Retinal pigment epithelial cell (primary cell): ENCODE data around the gene CMIP.
"Not testable (repeated sequence)": the region's sequence is repeated elsewhere in the genome, so short reads cannot be mapped to it uniquely, and the experiment has no call there.

ENCODE experiments used
- DNase-seq: peaks from one replicate; pipeline ENCODE4 v3.0.0-alpha.2; 2010; ENCODE audit warnings: low read depth
- H3K4me3 ChIP-seq: 2 replicates; pipeline ENCODE4 v1.5.1; 2011; ENCODE audit warnings: mild to moderate bottlenecking, low read length, control low read depth, moderate library complexity
- TF ChIP-seq, protein P1 (sequence below): conservative IDR thresholded peaks from 2 replicates; pipeline ENCODE4 v1.5.1; 2011; ENCODE audit warnings: low read depth, low read length, control low read depth, inconsistent platforms

The CMIP gene

DNA sequence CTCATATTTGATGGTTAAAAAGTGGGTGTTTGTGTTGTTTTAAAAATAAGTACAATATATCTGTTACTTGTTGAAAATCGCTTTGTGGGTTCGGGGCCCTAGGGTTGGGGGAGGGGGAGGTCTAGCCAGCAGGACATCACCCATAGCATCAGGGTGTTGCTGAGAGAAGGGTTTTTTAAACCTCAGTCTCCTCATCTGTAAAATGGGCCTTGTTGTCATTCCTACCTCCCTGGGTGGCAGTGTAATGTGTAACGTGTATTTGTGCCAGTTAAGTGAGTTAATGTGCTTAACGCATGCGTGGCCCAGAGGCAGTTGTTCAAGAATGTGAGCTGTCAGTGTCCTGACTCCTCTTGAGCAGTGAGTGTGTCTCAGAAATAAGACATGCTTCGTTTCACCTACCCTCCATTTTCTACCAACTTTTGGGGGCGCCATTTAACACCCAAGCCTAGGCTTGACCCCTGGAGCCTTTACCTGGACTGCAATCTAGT is 129.0 kb downstream of the CMIP start:
- DNase-seq, result no peak
- no peak overlapping the region for H3K4me3 ChIP-seq
- TF ChIP-seq, protein P1, sequence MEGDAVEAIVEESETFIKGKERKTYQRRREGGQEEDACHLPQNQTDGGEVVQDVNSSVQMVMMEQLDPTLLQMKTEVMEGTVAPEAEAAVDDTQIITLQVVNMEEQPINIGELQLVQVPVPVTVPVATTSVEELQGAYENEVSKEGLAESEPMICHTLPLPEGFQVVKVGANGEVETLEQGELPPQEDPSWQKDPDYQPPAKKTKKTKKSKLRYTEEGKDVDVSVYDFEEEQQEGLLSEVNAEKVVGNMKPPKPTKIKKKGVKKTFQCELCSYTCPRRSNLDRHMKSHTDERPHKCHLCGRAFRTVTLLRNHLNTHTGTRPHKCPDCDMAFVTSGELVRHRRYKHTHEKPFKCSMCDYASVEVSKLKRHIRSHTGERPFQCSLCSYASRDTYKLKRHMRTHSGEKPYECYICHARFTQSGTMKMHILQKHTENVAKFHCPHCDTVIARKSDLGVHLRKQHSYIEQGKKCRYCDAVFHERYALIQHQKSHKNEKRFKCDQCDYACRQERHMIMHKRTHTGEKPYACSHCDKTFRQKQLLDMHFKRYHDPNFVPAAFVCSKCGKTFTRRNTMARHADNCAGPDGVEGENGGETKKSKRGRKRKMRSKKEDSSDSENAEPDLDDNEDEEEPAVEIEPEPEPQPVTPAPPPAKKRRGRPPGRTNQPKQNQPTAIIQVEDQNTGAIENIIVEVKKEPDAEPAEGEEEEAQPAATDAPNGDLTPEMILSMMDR, result no peak

DNA sequence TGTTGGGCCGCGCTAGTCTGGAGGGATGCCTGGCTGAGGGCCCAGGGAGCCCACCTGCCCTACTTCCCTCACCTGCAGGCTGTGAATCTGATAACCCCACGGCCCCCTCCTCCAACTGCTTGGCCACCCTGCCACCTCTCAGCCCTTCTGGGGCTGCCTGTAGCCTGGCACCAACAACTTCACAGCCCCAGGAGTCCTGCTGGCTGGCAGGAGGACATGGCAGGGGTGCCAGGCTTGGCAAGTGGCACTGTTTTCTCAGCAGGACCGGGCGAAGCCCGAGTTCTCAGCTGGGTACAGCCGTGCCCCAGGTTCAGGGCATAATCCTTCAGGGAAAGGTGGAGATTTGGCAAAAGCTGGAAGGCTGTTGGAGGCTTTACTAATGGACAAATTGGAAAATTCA is 129.6 kb downstream of the CMIP start:
- no peak for DNase-seq
- TF ChIP-seq, protein P1, result no peak
- H3K4me3 ChIP-seq, result no peak overlapping the region

DNA sequence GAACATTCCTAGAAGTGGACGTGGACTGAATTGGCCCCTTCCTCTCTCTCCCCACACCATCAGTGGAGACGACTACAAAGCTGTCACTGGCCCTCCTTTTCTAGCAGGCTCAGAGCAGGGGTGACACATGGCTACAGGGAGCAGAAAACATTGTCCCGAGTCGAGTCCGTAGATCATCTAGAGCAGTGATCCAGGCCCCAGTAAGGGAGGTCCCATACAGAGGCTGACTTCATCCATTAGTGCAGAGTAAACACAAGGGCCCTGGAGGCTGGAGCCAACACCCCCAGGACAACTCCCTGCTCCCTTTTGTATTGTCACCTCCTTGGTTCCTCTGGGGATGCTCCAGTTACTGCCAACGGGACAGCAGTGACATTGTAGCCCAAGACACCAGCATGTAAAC is 130.7 kb downstream of the CMIP start:
- TF ChIP-seq, protein P1, result no peak
- H3K4me3 ChIP-seq, result no peak overlapping the region
- no peak for DNase-seq

DNA sequence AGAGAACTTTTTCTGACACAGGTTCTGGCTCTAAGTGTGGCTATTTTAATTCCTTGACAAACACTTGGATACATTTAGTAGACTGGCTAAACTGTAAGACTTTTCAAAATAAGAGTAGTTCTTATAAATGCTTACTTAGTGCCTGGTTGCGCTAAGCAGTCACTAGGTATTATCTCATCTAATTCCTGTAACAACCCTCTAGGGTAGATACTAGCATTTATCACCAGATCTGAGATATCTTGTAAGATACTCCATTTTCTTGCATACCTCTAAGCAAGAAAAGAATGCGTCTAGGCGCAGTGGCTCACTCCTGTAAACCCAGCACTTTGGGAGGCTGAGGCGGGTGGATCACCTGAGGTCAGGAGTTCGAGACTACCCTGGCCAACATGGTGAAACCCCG is 131.2 kb downstream of the CMIP start:
- no peak overlapping the region for H3K4me3 ChIP-seq
- no peak for DNase-seq
- TF ChIP-seq, protein P1, result no peak

DNA sequence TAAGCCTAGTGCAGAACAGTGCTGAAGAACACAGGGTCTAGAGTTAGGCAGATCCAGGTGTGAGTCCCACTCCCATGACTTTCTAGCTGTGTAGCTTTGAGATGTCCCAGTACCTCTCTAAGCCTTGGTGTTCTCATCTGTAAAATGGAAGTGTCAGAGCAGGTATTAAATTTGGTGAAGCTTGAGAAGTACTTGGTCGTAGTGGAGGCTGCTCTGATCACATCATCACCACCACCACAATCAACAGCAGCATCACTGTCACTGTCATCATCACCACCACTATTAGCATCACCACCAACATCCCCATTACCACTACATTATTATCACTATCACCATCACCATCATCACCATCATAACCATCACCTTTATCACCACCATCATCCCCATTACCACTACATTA is 132.1 kb downstream of the CMIP start:
- DNase-seq, result no peak
- no peak overlapping the region for H3K4me3 ChIP-seq
- TF ChIP-seq, protein P1, result no peak

DNA sequence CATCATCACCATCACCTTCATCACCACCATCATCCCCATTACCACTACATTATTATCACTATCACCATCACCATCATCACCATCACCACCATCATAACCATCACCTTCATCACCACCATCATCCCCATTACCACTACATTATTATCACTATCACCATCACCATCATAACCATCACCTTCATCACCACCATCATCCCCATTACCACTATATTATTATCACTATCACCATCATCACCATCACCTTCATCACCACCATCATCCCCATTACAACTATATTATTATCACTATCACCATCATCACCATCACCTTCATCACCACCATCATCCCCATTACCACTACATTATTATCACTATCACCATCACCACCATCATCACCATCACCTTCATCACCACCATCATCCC is 132.7 kb downstream of the CMIP start:
- H3K4me3 ChIP-seq, DNase-seq: not testable (repeated sequence)

DNA sequence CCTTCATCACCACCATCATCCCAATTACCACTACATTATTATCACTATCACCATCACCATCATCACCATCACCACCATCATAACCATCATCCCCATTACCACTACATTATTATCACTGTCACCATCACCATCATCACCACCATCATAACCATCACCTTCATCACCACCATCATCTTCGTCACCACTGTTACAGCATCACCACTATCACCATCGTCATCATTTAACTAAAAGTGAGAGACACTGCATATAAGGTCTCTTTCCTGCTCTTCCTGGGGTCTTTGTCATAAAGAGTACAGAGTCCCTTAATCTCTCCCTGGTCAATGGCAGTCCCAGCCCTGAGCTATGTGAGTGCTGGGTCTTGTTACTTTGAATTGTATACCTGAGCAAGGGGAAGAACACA is 133.5 kb downstream of the CMIP start:
- TF ChIP-seq, protein P1, result no peak
- no peak for DNase-seq

More for the DNA sequence above, 133.5 kb downstream of the CMIP start:
- H3K4me3 ChIP-seq, result no peak overlapping the region
